Right lobe of liver (tissue), 4 donors: ENCODE measurements around the gene GRB10.

Experiments
- POLR2A ChIP-seq: fragments of 450-650 bp; IDR thresholded peaks from one replicate; pipeline ENCODE4 v1.6.1; 2017; ENCODE audit warnings: antibody characterized with exemption, mild to moderate bottlenecking
- TF ChIP-seq, protein P1 (sequence below), 4 donors: fragments of 200-600 bp in 3 of 4; fragments of 450-650 bp in 1 of 4; IDR thresholded peaks; one replicate each; pipeline versions ENCODE4 v1.5.1 to v1.8.0; 2016 to 2022; ENCODE audit warnings: antibody characterized with exemption in 4 of 4, mild to moderate bottlenecking in 2 of 4
- donor health status: DM: no; HTN: no; CAD: no.
- donor health status: DM: no; HTN: no; CAD: no.
- donor health status: DM: no; HTN: yes; CAD: no.

DNA sequence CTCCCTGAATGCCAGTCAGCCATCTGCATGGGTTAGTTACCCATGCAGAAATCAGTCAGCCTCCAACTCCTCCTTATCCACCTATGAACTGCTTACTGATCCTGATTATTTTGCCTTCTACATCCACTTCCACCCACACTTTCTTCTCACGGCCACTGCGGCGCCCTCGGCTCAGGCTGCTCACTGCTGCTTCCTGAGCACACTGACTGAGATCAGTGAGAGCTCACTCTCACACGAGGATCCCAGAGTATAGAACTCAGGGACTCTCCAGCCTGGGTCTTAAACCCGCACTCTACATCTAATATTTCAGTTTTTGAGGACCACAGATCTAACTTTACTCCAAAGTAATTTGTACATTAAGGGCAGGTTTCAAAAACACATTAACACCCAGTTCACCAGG lies 64.4 kb downstream of the GRB10 start:
- no peak for TF ChIP-seq POLR2A
- TF ChIP-seq, protein P1, sequence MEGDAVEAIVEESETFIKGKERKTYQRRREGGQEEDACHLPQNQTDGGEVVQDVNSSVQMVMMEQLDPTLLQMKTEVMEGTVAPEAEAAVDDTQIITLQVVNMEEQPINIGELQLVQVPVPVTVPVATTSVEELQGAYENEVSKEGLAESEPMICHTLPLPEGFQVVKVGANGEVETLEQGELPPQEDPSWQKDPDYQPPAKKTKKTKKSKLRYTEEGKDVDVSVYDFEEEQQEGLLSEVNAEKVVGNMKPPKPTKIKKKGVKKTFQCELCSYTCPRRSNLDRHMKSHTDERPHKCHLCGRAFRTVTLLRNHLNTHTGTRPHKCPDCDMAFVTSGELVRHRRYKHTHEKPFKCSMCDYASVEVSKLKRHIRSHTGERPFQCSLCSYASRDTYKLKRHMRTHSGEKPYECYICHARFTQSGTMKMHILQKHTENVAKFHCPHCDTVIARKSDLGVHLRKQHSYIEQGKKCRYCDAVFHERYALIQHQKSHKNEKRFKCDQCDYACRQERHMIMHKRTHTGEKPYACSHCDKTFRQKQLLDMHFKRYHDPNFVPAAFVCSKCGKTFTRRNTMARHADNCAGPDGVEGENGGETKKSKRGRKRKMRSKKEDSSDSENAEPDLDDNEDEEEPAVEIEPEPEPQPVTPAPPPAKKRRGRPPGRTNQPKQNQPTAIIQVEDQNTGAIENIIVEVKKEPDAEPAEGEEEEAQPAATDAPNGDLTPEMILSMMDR (IDR thresholded peaks at IDR 0.05), result no peak
